ENCODE results near the gene TNPO3. TPM values are rescaled to one million over a fixed set of nuclear protein-coding genes. Genes with fewer than 3 reads are reported as not detected.

Gene TNPO3
- total RNA-seq, 1 donor from 2014 or later, result 42.6 TPM

- Mint-ChIP-seq H3K27me3 (ENCODE audit: unreplicated experiment) (peaks cover 10% of the 10 kb centered on the region), H3K36me3 (ENCODE audit: low read depth, unreplicated experiment) (peaks cover 5% of the 10 kb centered on the region)
These were observed 117.7 kb downstream of the TNPO3 start for GRCh38 chr7:128937271-128937646.

GRCh38 chr7:128936798-128937197 is 118.1 kb downstream of the TNPO3 start:
- DNase-seq (ENCODE audit: low spot score), result no peak
- H3K27ac Mint-ChIP-seq (ENCODE audit: unreplicated experiment), result no peak overlapping the region
- no peak for TF ChIP-seq CTCF (IDR thresholded peaks at IDR 0.05; ENCODE audit: unreplicated experiment)
- H3K9me3 Mint-ChIP-seq (ENCODE audit: unreplicated experiment), result no peaks in the 10 kb centered on the region
- peaks cover 19% of the 10 kb centered on the region for H3K4me1 Mint-ChIP-seq (ENCODE audit: unreplicated experiment)
- peak overlapping the region; percentile 43 for H3K4me3 Mint-ChIP-seq (ENCODE audit: unreplicated experiment)
- peaks cover 5% of the 10 kb centered on the region for H3K36me3 Mint-ChIP-seq (ENCODE audit: low read depth, unreplicated experiment)
- peaks cover 10% of the 10 kb centered on the region for H3K27me3 Mint-ChIP-seq (ENCODE audit: unreplicated experiment)

More at GRCh38 chr7:128937271-128937646, 117.7 kb downstream of the TNPO3 start:
- Mint-ChIP-seq H3K4me3 (ENCODE audit: unreplicated experiment) (peak overlapping the region; percentile 43), H3K27ac (ENCODE audit: unreplicated experiment) (no peak overlapping the region), H3K4me1 (ENCODE audit: unreplicated experiment) (peaks cover 19% of the 10 kb centered on the region), H3K9me3 (ENCODE audit: unreplicated experiment) (no peaks in the 10 kb centered on the region)
- no peak for TF ChIP-seq CTCF (IDR thresholded peaks at IDR 0.05; ENCODE audit: unreplicated experiment)
- DNase-seq (ENCODE audit: low spot score), result no peak

- Mint-ChIP-seq H3K27me3 (ENCODE audit: unreplicated experiment) (peaks cover 15% of the 10 kb centered on the region), H3K27ac (ENCODE audit: unreplicated experiment) (no peak overlapping the region), H3K9me3 (ENCODE audit: unreplicated experiment) (no peaks in the 10 kb centered on the region), H3K36me3 (ENCODE audit: low read depth, unreplicated experiment) (peaks cover 5% of the 10 kb centered on the region), H3K4me3 (ENCODE audit: unreplicated experiment) (no peak overlapping the region), H3K4me1 (ENCODE audit: unreplicated experiment) (peaks cover 11% of the 10 kb centered on the region)
- no peak for TF ChIP-seq CTCF (IDR thresholded peaks at IDR 0.05; ENCODE audit: unreplicated experiment)
- no peak for DNase-seq (ENCODE audit: low spot score)
These were observed 119.6 kb downstream of the TNPO3 start for GRCh38 chr7:128935342-128935730.

- DNase-seq (ENCODE audit: low spot score), result no peak
- H3K27ac Mint-ChIP-seq (ENCODE audit: unreplicated experiment), result no peak overlapping the region
- H3K27me3 Mint-ChIP-seq (ENCODE audit: unreplicated experiment), result peaks cover 15% of the 10 kb centered on the region
- H3K4me1 Mint-ChIP-seq (ENCODE audit: unreplicated experiment), result peaks cover 11% of the 10 kb centered on the region
- H3K36me3 Mint-ChIP-seq (ENCODE audit: low read depth, unreplicated experiment), result peaks cover 5% of the 10 kb centered on the region
- no peak for TF ChIP-seq CTCF (IDR thresholded peaks at IDR 0.05; ENCODE audit: unreplicated experiment)
- no peaks in the 10 kb centered on the region for H3K9me3 Mint-ChIP-seq (ENCODE audit: unreplicated experiment)
- H3K4me3 Mint-ChIP-seq (ENCODE audit: unreplicated experiment), result no peak overlapping the region
These were observed 120.3 kb downstream of the TNPO3 start for GRCh38 chr7:128934361-128935341.
